Measurements from ENCODE around the gene TBC1D17.
A peak's percentile ranks its signal among the peaks of the same experiment; 100 is the strongest.

The TBC1D17 gene

GRCh38 chr19:49872245-49873128 is 5.0 kb upstream of the TBC1D17 start:
- H3K36me3 ChIP-seq (ENCODE audit: insufficient read depth), result no peaks in the 10 kb centered on the region
- no peak overlapping the region for H3K4me3 ChIP-seq (IDR thresholded peaks at IDR 0.05; ENCODE audit: insufficient read depth, low read depth, low read length)
- H3K9ac ChIP-seq, result no peak overlapping the region
- no peak overlapping the region for H2AFZ ChIP-seq (ENCODE audit: low read depth)
- H3K79me2 ChIP-seq (ENCODE audit: insufficient read depth, low read depth), result peaks cover 23% of the 10 kb centered on the region
- H3K4me2 ChIP-seq, result no peak overlapping the region
- no peak for TF ChIP-seq CTCF (conservative IDR thresholded peaks at IDR 0.05; ENCODE audit: low read depth, low read length)
- H3K27me3 ChIP-seq (ENCODE audit: insufficient read depth, low read depth), result no peaks in the 10 kb centered on the region
- no peak overlapping the region for H3K27ac ChIP-seq
- peaks cover 34% of the 10 kb centered on the region for H3K4me1 ChIP-seq (ENCODE audit: low read depth, poor library complexity, severe bottlenecking)
- H4K20me1 ChIP-seq (ENCODE audit: insufficient read depth), result no peaks in the 10 kb centered on the region

- Histone ChIP-seq H3K36me3 (ENCODE audit: insufficient read depth) (no peaks in the 10 kb centered on the region), H3K4me3 (IDR thresholded peaks at IDR 0.05; ENCODE audit: insufficient read depth, low read depth, low read length) (no peak overlapping the region), H3K27ac (no peak overlapping the region), H3K4me2 (no peak overlapping the region), H3K79me2 (ENCODE audit: insufficient read depth, low read depth) (peaks cover 23% of the 10 kb centered on the region), H3K4me1 (ENCODE audit: low read depth, poor library complexity, severe bottlenecking) (peaks cover 28% of the 10 kb centered on the region), H2AFZ (ENCODE audit: low read depth) (no peak overlapping the region), H3K9ac (no peak overlapping the region), H4K20me1 (ENCODE audit: insufficient read depth) (no peaks in the 10 kb centered on the region), H3K27me3 (ENCODE audit: insufficient read depth, low read depth) (no peaks in the 10 kb centered on the region)
- no peak for TF ChIP-seq CTCF (conservative IDR thresholded peaks at IDR 0.05; ENCODE audit: low read depth, low read length)
These were observed 4.4 kb upstream of the TBC1D17 start for GRCh38 chr19:49873129-49873521.

- Histone ChIP-seq H3K27me3 (ENCODE audit: insufficient read depth, low read depth) (no peaks in the 10 kb centered on the region), H3K4me2 (no peak overlapping the region), H3K4me3 (IDR thresholded peaks at IDR 0.05; ENCODE audit: insufficient read depth, low read depth, low read length) (no peak overlapping the region), H3K36me3 (ENCODE audit: insufficient read depth) (no peaks in the 10 kb centered on the region), H3K27ac (no peak overlapping the region), H3K4me1 (ENCODE audit: low read depth, poor library complexity, severe bottlenecking) (peaks cover 27% of the 10 kb centered on the region), H3K79me2 (ENCODE audit: insufficient read depth, low read depth) (peaks cover 23% of the 10 kb centered on the region), H4K20me1 (ENCODE audit: insufficient read depth) (no peaks in the 10 kb centered on the region), H2AFZ (ENCODE audit: low read depth) (no peak overlapping the region), H3K9ac (no peak overlapping the region)
- TF ChIP-seq CTCF (conservative IDR thresholded peaks at IDR 0.05; ENCODE audit: low read depth, low read length), result no peak
These were observed 3.7 kb upstream of the TBC1D17 start for GRCh38 chr19:49873834-49874233.

- H3K36me3 ChIP-seq (ENCODE audit: insufficient read depth), result no peaks in the 10 kb centered on the region
- no peak overlapping the region; the same call in 1 of the 2 replicates for H3K27ac ChIP-seq
- TF ChIP-seq CTCF (conservative IDR thresholded peaks at IDR 0.05; ENCODE audit: low read depth, low read length), result no peak
- no peaks in the 10 kb centered on the region for H4K20me1 ChIP-seq (ENCODE audit: insufficient read depth)
- no peak overlapping the region for H3K4me3 ChIP-seq (IDR thresholded peaks at IDR 0.05; ENCODE audit: insufficient read depth, low read depth, low read length)
- peaks cover 23% of the 10 kb centered on the region for H3K79me2 ChIP-seq (ENCODE audit: insufficient read depth, low read depth)
- H3K4me2 ChIP-seq, result peak overlapping the region; percentile 81; the same call in 1 of the 2 replicates
- H3K27me3 ChIP-seq (ENCODE audit: insufficient read depth, low read depth), result no peaks in the 10 kb centered on the region
- no peak overlapping the region for H2AFZ ChIP-seq (ENCODE audit: low read depth)
- no peak overlapping the region for H3K9ac ChIP-seq
- peaks cover 30% of the 10 kb centered on the region for H3K4me1 ChIP-seq (ENCODE audit: low read depth, poor library complexity, severe bottlenecking)
These were observed 2.9 kb upstream of the TBC1D17 start for GRCh38 chr19:49874503-49875157.
